ENCODE measurements around the gene NEAT1.

DNA sequence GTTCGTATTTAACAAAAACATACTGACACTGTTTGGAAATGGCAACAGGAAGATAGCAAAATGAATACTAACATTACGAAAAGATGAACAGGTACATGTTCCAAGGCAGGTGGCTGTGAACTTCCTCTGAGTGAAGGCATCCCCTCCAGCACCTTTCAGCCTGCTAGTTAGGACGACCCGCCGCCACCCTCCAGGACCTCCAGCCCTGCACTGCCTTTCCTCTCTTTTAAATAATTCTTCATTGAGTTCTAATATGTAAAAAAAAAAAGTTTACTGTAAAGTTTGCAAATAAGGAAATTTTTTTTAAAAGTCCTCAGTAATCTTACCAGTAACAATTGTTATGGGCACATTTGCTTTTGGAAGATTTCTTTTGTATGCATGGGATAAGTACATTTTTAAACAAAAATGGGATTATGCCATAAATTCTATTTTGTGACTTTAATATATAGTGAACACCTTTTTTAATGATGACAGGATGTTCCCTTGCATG lies 6.0 kb downstream of the NEAT1 start:
- TF ChIP-seq, protein P1, sequence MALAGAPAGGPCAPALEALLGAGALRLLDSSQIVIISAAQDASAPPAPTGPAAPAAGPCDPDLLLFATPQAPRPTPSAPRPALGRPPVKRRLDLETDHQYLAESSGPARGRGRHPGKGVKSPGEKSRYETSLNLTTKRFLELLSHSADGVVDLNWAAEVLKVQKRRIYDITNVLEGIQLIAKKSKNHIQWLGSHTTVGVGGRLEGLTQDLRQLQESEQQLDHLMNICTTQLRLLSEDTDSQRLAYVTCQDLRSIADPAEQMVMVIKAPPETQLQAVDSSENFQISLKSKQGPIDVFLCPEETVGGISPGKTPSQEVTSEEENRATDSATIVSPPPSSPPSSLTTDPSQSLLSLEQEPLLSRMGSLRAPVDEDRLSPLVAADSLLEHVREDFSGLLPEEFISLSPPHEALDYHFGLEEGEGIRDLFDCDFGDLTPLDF (CRISPR knock-in tag; IDR thresholded peaks at IDR 0.05) = no peak
- TF ChIP-seq CREM (IDR thresholded peaks at IDR 0.05; ENCODE audit: low read depth) = no peak
- TF ChIP-seq JUNB (CRISPR knock-in tag; conservative IDR thresholded peaks at IDR 0.05) = no peak
- TF ChIP-seq CREB1 (IDR thresholded peaks at IDR 0.05) = no peak
- no peak for TF ChIP-seq CREB1 (CRISPR knock-in tag; IDR thresholded peaks at IDR 0.05)

Data from K562 (cell line).